Caco-2 (cell line): ENCODE results near the gene TMEM203. TPM values are rescaled to one million over a fixed set of nuclear protein-coding genes. Genes with fewer than 3 reads are reported as not detected.

Experiments
- BruUV-seq: library from RNA; stranded (reverse); fragments of 400-500 nt; replicated peaks from 2 replicates; lab custom pipeline; 2021; lab: Mats Ljungman, UMichigan
- CTCF ChIA-PET: fragments of 300-600 bp; sonication (Branson Sonifier 250); formaldehyde crosslinking; loops from one replicate; lab custom pipeline; 2022; ENCODE audit warnings: antibody characterized with exemption; lab: Charles Lee
- POLR2A ChIA-PET: fragments of 300-600 bp; sonication (Branson Sonifier 250); formaldehyde crosslinking; loops from one replicate; lab custom pipeline; 2022; ENCODE audit warnings: antibody characterized with exemption; lab: Charles Lee
- DNase-seq, 2 experiments: peaks; one replicate each; pipeline versions ENCODE4 v3.0.0 to v3.0.0-alpha.2; 2020 to 2022
- H3K27me3 ChIP-seq: replicated peaks from 2 replicates; pipeline ENCODE4 v1.6.0; 2011; ENCODE audit warnings: low read length; ENCODE audit not compliant: control insufficient read depth, insufficient read depth
- H3K36me3 ChIP-seq: 2 replicates; pipeline ENCODE4 v1.5.1; 2011; ENCODE audit warnings: low read length; ENCODE audit not compliant: control insufficient read depth, insufficient read depth
- H3K4me1 ChIP-seq: fragments of 250-450 bp; sonication (Bioruptor Pico); 2 replicates; pipeline ENCODE4 v1.5.1; 2020; ENCODE audit warnings: mild to moderate bottlenecking
- H3K4me3 ChIP-seq: 2 replicates; pipeline ENCODE4 v1.5.1; 2011; ENCODE audit warnings: low read depth, mild to moderate bottlenecking, control low read depth, low read length
- H3K9me3 ChIP-seq: fragments of 250-450 bp; sonication (Bioruptor Pico); 2 replicates; pipeline ENCODE4 v1.5.1; 2020; ENCODE audit warnings: mild to moderate bottlenecking, moderate library complexity
- H3K27ac Mint-ChIP-seq: one replicate; pipeline ENCODE4 v1.8.0; 2022; ENCODE audit warnings: mixed read lengths; ENCODE audit not compliant: unreplicated experiment
- H3K27me3 Mint-ChIP-seq: one replicate; pipeline ENCODE4 v1.8.0; 2022; ENCODE audit warnings: mixed read lengths; ENCODE audit not compliant: insufficient read depth, unreplicated experiment
- H3K36me3 Mint-ChIP-seq: one replicate; pipeline ENCODE4 v1.8.0; 2022; ENCODE audit warnings: mild to moderate bottlenecking, mixed read lengths; ENCODE audit not compliant: insufficient read depth, unreplicated experiment
- H3K4me1 Mint-ChIP-seq: one replicate; pipeline ENCODE4 v1.8.0; 2022; ENCODE audit warnings: low read depth, mixed read lengths; ENCODE audit not compliant: unreplicated experiment
- H3K4me3 Mint-ChIP-seq: one replicate; pipeline ENCODE4 v1.8.0; 2022; ENCODE audit warnings: mild to moderate bottlenecking, moderate library complexity, mixed read lengths; ENCODE audit not compliant: unreplicated experiment
- H3K9me3 Mint-ChIP-seq: one replicate; pipeline ENCODE4 v1.8.0; 2022; ENCODE audit warnings: mixed read lengths; ENCODE audit not compliant: unreplicated experiment
- intact Hi-C: fragments of 100-400 bp; cut with micrococcal nuclease; formaldehyde crosslinking; loops from one replicate; pipeline ENCODE4 v1.10.0; 2022; ENCODE audit not compliant: unreplicated experiment
- total RNA-seq: library from RNA; stranded (reverse); gene quantifications from 2 replicates; pipeline ENCODE4 v1.2.3, GENCODE V29; 2022
- TF ChIP-seq, protein P1 (sequence below), 2 experiments: fragments of 200-600 bp in 1 of 2; IDR thresholded peaks; 1 replicate in 1 of 2; 2 replicates in 1 of 2; pipeline versions ENCODE4 v1.5.1 to v1.8.0; 2011 to 2022; ENCODE audit warnings: antibody characterized with exemption in 1 of 2, control low read depth in 1 of 2, inconsistent platforms in 1 of 2, low read depth in 1 of 2, low read length in 1 of 2, mild to moderate bottlenecking in 1 of 2, moderate library complexity in 1 of 2; ENCODE audit not compliant: insufficient read depth in 1 of 2, severe bottlenecking in 1 of 2, unreplicated experiment in 1 of 2

The TMEM203 gene
- total RNA-seq, 1 experiment from 2014 or later = 38.4 TPM

GRCh38 chr9:137172901-137173795, 32.3 kb downstream of the TMEM203 start:
- Histone ChIP-seq H3K4me1 (peaks cover 10% of the 10 kb centered on the region; the same call in 1 of the 2 replicates), H3K4me3 (no peak overlapping the region), H3K36me3 (no peaks in the 10 kb centered on the region), H3K27me3 (no peaks in the 10 kb centered on the region; the same call in 1 of the 2 replicates), H3K9me3 (no peaks in the 10 kb centered on the region)
- ChIA-PET POLR2A (no interaction called here), CTCF (no interaction called here)
- TF ChIP-seq, protein P1, sequence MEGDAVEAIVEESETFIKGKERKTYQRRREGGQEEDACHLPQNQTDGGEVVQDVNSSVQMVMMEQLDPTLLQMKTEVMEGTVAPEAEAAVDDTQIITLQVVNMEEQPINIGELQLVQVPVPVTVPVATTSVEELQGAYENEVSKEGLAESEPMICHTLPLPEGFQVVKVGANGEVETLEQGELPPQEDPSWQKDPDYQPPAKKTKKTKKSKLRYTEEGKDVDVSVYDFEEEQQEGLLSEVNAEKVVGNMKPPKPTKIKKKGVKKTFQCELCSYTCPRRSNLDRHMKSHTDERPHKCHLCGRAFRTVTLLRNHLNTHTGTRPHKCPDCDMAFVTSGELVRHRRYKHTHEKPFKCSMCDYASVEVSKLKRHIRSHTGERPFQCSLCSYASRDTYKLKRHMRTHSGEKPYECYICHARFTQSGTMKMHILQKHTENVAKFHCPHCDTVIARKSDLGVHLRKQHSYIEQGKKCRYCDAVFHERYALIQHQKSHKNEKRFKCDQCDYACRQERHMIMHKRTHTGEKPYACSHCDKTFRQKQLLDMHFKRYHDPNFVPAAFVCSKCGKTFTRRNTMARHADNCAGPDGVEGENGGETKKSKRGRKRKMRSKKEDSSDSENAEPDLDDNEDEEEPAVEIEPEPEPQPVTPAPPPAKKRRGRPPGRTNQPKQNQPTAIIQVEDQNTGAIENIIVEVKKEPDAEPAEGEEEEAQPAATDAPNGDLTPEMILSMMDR (IDR thresholded peaks at IDR 0.05; ENCODE audit: insufficient read depth in 1 of 2, low read depth in 1 of 2, low read length in 1 of 2, severe bottlenecking in 1 of 2, unreplicated experiment in 1 of 2) = no peak
- BruUV-seq = no TSS peak
- Mint-ChIP-seq H3K4me3 (no peak overlapping the region), H3K27me3 (no peaks in the 10 kb centered on the region), H3K4me1 (no peaks in the 10 kb centered on the region), H3K27ac (no peak overlapping the region), H3K36me3 (peaks cover 27% of the 10 kb centered on the region), H3K9me3 (no peaks in the 10 kb centered on the region)
- intact Hi-C loops = no loop called here
- no peak for DNase-seq

DNA sequence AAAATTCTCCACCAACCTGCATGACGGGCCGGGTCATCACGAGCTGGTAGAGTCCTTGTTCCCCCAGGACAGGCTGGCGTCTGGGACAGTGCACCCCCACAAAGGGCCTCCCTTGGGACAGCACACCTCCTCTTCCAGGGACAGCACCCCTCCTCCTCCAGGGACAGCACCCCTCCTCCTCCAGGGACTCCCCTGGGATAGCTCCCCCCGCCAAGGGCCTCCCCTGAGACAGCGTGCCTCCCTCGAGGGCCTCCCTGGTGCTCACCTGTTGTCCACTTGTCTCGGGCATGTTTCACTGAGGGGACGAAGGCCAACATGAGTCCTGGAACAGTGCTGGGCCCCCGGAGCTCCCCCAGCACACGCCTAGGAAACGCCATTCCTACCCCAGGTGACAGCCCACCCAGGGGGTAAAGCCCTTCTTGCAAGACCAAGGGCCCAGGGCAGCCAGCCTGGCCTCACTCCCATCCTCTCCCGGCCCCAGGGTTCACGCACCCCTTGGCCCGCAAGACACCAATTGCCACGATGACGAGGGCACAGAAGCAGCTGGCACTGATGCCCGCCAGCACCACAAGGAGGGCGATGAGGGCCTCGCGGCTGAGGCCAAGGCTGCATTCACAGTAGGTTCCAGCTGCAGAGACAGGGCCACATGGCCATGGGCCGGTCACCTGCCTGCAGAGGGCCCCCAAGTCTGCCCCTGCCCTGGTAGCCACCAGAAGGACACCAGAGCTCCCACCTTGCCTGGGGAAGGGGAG, 34.1 kb downstream of the TMEM203 start:
- Histone ChIP-seq H3K9me3 (no peaks in the 10 kb centered on the region), H3K4me3 (no peak overlapping the region), H3K27me3 (peaks cover 2% of the 10 kb centered on the region; the same call in 1 of the 2 replicates), H3K36me3 (no peaks in the 10 kb centered on the region), H3K4me1 (peaks cover 16% of the 10 kb centered on the region)
- Mint-ChIP-seq H3K27me3 (peaks cover 4% of the 10 kb centered on the region), H3K4me3 (no peak overlapping the region), H3K27ac (no peak overlapping the region), H3K36me3 (peaks cover 20% of the 10 kb centered on the region), H3K4me1 (peaks cover 5% of the 10 kb centered on the region), H3K9me3 (no peaks in the 10 kb centered on the region)
- no peak for DNase-seq
- ChIA-PET POLR2A (interaction anchor here (0.6 kb wide), 1 partner anchor 41 kb away, joined by 10 read pairs; no protein-coding TSS in a partner anchor), CTCF (no interaction called here)
- no TSS peak for BruUV-seq
- TF ChIP-seq, protein P1 (IDR thresholded peaks at IDR 0.05; ENCODE audit: insufficient read depth in 1 of 2, low read depth in 1 of 2, low read length in 1 of 2, severe bottlenecking in 1 of 2, unreplicated experiment in 1 of 2) = no peak
- intact Hi-C loops = no loop called here

DNA sequence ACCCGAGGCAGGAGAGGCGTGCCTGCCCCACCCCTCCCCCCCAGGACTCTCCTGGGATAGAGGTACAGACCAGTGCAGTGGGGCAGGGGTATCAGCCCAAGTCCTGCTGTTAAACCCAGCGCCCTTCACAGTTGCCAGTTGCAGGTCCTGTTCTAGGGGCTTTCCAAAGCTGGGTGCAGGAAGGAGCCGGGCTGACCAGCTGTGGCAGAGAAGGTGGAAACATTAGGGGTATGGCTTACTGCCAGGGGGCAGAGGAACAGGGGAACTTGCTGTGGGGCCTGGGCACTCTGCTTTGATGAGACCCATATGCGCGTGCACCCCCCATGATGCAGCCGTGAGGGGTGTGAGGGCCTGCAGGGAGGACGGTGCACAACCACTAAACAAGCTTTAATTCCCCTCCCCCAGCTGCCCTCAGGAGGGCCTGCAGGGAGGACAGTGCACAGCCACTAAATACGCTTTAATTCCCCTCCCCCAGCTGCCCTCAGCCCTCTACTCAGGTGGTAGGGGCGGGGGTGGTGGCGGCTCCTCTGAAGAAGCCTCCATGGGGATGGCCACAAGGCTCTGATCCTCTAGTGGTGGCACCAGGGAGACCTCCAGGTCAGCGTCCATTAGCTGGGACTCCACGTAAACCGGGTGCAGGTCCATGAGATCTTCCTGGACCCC, 34.8 kb downstream of the TMEM203 start:
- Mint-ChIP-seq H3K27ac (no peak overlapping the region), H3K4me1 (peaks cover 6% of the 10 kb centered on the region), H3K4me3 (peak overlapping the region; percentile 65), H3K27me3 (peaks cover 4% of the 10 kb centered on the region), H3K9me3 (no peaks in the 10 kb centered on the region), H3K36me3 (peaks cover 15% of the 10 kb centered on the region)
- Histone ChIP-seq H3K9me3 (no peaks in the 10 kb centered on the region), H3K4me1 (peaks cover 16% of the 10 kb centered on the region), H3K27me3 (peaks cover 2% of the 10 kb centered on the region; the same call in 1 of the 2 replicates), H3K4me3 (no peak overlapping the region), H3K36me3 (no peaks in the 10 kb centered on the region)
- TF ChIP-seq, protein P1 (IDR thresholded peaks at IDR 0.05; ENCODE audit: insufficient read depth in 1 of 2, low read depth in 1 of 2, low read length in 1 of 2, severe bottlenecking in 1 of 2, unreplicated experiment in 1 of 2) = no peak
- no TSS peak for BruUV-seq
- intact Hi-C loops = no loop called here
- no peak for DNase-seq
- CTCF ChIA-PET = interaction anchor here (3.1 kb wide), 1 partner anchor 66 kb away, joined by 16 read pairs; no protein-coding TSS in a partner anchor
- POLR2A ChIA-PET = interaction anchor here (0.7 to 1.0 kb wide), 2 partner anchors 43 to 59 kb away, joined by 3 read pairs; no protein-coding TSS in a partner anchor
